HL-60/S4 treated with phorbol 12-myristate 13-acetate at 8.2 ng/mL for 4 days and 3 days (cell line): ENCODE measurements around the gene MYRF.

Source experiments
- in situ Hi-C: fragments of 300-500 bp; cut with MboI; formaldehyde crosslinking; loops from 2 replicates; pipeline ENCODE4 v1.15.0; 2022; ENCODE audit warnings: low sequenced_read_pairs

Gene MYRF

DNA sequence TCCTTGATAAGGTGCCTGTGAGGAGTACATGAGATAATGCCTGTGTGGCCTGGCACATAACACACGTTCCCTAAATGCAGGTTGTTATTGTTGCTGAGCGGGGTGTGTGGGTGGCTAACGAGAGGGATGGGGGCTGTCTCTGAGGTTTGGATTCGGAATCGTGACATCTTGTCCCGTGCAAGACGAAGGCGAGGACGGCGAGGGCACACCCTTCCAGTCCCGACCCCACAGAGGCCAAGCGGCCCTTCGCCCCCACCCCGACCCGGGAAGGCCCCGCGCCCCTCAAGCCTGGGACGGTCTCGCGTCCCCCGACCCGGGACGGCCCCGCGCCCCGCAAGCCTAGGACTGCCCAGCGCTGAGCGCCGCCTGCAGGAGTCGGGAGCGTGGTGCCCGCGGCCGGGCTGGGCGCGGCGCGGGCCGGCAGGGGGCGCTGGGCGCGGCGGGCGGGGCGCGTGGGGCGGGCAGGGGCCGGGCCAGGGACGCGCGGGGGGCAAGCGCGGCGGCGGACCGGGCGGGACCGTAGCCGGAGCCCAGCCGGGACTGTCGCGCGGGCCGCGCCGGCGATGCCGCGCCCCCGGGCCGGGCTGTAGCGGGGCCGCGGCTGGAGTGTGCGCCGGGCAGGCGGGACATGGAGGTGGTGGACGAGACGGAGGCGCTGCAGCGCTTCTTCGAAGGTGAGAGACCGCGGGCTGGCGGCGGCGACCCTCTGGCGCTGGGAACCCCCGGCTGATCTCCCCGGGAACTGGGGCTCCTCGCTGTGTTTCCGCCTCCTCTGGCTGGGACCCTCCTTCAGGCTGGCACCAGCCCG lies at the start of gene MYRF:
Gene MYRF, plus strand, starts transcription at position 520 of the 808 bp plus-strand sequence. Its CDS starts 109 bp downstream, at position 629.
- in situ Hi-C loops = no loop called here

DNA sequence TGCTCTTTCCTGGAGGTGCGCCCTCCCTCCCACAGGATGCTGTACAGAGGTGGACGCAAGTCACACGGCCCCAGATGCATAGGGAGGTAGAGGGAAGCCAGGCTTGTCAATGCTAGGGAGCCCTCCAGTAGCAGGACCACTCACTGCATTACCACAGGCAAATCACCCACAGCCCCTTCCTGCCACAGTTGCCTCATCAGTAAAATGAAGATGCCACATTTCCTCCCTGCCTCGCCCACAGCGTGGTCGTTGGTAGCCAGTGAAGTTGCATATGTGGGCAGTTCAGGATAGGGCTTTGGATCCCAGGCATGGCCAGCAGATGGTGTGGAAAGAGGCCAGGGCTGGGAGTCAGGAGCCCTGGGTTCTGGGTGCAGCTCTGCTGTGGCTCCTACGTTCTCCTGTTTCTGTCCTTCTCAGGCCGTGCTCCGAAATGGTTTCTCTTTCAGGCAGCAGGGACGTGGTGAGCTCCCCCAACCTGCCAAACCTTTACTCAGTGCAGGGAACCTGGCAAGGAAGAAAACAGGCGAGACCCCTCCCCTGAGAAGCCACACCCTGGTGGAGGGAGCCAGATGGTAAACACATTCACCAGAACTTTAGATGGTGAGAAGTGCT lies 49.6 kb upstream of the MYRF start:
- in situ Hi-C loops = no loop called here

DNA sequence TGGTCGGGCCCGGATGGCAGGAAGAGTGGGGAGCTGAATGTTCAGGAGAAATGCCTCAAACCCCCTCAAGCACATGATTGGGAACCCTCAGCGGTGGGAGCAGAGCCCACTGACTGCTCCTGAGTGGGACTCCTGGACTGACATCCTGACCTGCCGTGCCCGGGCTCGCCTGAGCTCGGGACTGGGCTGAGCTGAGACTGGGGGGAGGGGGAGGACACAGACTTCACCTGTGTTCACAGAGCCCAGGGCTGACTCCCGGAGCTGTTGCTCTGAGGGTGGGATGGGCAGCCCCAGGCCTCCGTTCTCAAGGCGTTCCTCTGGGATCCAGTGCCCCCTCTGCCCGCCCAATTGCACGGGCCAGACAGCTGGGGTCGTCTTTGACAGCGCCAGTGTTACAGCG lies 47.6 kb upstream of the MYRF start:
- in situ Hi-C loops = no loop called here

DNA sequence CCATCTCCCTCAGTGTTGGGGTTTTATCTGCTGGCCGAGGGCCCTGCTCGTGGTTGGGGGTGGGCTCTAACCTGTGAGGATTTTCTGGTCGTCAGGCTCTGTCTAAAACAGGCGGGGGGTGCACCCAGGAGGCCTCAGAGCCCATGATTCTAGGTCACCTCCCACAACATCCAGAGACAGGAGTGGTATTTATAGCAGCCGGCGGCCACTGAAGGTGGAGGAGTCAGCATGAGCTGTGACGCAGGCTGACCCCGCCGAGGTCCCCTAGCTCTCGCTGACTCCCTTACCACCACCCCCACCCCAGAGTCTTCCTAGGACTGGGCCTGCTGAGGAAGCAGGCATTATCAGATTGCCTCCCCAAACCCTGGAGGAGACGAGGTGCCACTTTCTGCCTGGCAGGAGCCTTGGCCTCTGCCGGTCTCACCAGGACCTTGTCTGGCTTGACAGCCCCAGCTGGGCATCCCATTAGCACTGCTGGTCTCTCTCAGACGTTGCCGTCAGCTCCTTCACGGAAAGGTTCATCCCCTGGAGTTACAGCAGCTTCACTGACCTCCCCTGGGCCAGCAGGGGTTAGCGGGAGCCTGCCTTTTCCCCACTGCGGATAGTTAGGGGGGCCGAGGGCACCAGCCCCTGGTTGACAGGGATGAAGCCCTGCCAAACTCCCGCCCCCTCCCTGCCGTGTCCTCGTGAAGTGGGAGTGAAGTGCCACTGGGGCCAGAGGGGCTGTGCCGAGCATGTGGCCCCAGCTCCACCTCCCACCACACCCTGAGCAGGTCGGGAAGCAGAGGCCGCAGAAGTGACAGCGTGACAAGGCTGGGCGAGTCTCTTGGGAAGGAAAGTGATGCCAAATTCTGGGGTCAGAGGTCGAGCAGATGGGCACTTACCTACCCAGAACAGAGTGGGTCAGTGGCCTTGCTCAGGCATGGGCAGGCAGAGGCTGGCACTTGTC lies 45.7 kb upstream of the MYRF start:
- in situ Hi-C loops = no loop called here

DNA sequence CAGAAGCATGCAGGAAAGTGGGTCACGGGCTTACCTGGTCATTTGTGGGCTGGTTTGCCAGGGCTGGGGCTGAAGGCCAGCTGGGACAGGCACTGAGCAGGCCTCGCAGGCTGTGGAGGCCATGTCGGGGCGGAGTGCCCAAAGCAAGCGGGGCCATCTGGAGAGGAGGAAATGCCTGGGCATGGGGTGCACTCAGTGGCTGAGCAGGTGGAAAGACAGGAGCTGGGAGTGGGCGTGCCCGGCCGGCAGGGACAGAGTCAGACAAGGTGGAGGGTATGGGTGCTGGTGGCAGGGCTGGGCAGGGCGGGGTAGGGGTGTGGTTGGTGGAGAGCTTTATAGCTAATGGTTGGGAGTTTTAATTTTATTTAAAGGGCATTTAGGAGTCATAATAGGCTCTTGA lies 44.9 kb upstream of the MYRF start:
- in situ Hi-C loops = no loop called here

DNA sequence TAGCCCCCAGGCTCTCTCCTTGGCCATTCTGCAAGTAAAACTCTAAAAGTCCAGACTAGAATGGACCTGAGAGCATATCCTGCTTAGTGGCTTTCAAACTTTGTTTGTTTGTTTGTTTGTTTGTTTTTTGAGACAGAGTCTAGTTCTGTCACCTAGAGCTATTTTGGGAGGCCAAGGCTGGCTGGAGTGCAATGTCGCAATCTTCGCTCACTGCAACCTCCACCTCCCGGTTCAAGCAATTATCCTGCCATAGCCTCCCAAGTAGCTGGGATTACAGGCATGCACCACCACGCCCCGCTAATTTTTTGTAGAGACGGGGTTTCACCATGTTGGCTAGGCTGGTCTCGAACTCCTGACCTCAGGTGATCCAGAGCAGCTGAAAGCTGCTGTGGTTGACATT lies 43.3 kb upstream of the MYRF start:
- in situ Hi-C loops = no loop called here

DNA sequence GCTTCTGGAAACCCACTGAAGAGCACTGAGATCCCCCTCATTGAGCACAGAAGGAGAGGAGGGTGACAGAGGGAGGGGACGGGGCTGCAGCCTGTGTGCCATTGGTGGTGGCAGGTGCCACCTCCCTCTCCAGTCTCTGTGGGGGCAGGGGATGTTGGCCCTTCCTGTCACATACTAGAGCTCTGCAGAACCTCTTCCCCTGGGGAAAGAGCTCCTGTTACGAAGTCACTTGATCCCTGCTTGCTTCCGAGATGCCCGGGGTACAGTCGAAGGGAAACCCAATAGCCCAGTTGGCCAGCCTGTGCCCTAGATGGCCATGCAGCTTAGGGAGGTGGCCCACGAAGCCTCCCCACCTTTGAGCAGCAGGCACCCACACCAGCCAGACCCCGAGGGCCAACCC lies 42.9 kb upstream of the MYRF start:
- in situ Hi-C loops = no loop called here

DNA sequence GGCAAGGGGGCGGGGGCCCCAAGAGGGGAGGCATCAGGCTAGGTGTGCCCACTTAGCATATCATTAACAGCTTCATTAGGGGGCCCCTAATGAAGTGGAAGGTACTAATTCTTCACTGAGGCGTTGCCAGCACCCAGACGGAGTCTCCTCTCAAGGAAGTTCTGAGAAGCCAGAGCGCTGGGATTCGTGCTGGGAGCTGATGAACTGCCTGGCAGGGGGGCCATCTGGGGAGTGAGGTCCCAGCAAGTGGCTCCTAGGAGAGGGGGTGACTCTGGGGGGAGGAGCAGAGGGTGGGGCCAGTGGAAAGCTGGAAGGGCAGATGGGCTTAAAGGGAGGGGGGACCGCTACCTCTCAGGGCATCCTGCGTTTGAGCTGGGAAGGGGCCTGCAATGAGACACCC lies 42.4 kb upstream of the MYRF start:
- in situ Hi-C loops = no loop called here

GRCh38 chr11:61711037-61711436 lies 41.4 kb upstream of the MYRF start:
- in situ Hi-C loops = no loop called here

DNA sequence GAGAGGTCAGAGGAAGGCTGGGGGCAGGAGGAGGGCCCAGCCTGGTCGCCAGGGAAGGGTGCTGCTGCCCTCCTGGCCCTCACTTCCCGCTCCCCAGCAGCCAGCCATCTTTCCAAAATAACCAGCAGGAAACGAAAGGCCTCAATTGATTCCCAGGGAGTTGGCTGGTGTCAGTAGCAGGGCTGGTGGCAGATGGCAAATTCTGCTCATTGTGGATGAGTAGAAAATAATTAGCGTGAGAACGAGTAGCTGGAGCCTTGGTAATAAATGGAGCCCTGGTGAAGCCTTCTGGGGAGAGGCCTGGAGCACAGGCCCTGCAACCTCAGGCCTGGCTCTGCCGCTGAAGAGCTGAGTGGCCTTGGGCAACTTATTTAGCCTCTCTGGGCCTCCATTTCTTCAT lies 40.9 kb upstream of the MYRF start:
- in situ Hi-C loops = no loop called here

DNA sequence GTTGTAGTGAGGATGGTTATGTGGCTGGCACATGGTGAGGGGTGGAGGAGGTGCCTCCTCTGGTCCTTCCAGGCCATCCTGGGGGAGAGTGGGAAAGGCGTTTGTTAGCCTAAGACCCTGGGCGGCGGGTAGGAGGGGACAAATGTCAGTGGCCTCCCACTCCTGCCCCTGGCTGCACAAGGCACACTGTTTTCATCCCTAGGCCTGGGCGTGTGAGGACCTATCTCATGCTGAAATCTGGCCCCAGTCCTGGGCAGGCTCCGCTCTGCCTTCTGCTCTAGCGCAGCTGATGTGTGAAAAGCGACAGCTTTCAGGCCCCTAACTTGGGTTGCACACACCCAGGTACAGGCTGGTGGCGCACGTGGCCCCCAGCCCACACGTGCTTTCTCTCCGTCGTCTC lies 40.1 kb upstream of the MYRF start:
- in situ Hi-C loops = no loop called here

GRCh38 chr11:61712846-61713245 lies 39.6 kb upstream of the MYRF start:
- in situ Hi-C loops = no loop called here

- in situ Hi-C loops = no loop called here
Measured at GRCh38 chr11:61713464-61713863, 39.0 kb upstream of the MYRF start.

GRCh38 chr11:61713906-61714305 lies 38.5 kb upstream of the MYRF start:
- in situ Hi-C loops = no loop called here

GRCh38 chr11:61714316-61714715 lies 38.1 kb upstream of the MYRF start:
- in situ Hi-C loops = no loop called here

DNA sequence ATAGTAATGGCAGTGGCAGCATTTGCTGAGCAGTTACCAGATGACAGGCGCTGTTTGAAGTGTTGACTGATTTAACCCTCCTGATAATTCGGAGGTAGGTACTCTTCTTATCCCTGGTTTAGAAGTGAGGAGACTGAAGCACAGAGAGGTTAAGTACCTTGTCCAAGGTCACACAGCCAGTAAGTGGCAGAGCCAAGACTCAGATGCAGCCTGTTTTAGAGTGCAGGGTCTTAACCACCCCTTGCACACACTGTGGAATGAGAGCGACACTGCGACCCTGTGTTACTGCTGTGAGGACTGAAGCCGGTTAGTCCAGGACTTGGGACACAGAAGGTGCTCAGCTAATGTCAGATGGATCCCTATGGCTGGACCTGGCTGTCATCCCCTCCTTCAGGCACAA lies 37.5 kb upstream of the MYRF start:
- in situ Hi-C loops = no loop called here

GRCh38 chr11:61715867-61716266 lies 36.6 kb upstream of the MYRF start:
- in situ Hi-C loops = no loop called here

DNA sequence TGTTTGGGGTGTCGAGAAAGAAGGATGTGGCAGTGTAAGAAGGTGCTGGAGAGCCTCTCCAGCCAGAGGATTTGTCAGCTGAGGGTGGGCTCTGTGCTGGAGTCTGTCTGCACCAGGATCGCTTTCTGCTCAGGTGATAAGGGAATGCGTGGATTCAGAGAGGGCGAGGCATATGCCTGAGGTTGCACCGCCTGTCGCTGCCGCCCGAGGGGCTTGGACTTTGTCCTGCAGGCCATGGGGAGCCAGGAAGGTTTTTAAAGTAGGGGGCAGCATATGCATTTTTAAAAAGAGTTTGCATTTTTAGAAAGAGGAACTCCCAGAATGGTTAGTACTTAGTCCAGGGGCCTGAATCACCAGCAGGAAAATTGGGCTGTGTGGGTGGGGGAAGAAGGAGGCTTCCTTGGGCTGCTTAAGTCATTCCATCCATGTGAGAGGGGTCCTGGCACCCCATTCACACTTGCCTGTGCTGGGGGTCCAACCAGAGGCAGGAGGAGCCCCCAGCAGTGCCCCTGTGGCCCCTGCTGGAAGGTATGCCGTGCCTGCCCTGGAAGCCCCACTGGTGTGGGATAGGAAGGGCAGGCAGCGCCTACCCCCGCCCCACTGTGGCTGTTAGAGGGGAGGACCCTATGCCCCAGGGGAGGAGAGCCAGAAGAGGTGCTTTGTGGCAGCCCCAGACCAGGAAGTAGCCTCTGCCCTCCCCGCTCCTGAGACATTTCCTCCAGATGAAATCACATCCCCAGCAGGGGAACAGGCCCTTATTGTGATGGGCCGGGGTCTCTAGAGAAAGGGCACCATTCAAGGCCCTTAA lies 35.8 kb upstream of the MYRF start:
- in situ Hi-C loops = no loop called here

- in situ Hi-C loops = no loop called here
Measured at GRCh38 chr11:61717286-61718033, 35.0 kb upstream of the MYRF start.

GRCh38 chr11:61718046-61718531 lies 34.3 kb upstream of the MYRF start:
- in situ Hi-C loops = no loop called here
